GM19099 (cell line): Measurements from ENCODE around the gene IQCH.

Experiments
- POLR2A ChIP-seq: IDR thresholded peaks from 3 replicates; pipeline ENCODE4 v1.6.1; 2011; ENCODE audit warnings: low read depth; ENCODE audit not compliant: insufficient read length; ENCODE audit errors: extremely low read depth

IQCH gene

GRCh38 chr15:67506775-67507747 lies 252.5 kb downstream of the IQCH start:
- no peak for TF ChIP-seq POLR2A

GRCh38 chr15:67508407-67508806 lies 253.8 kb downstream of the IQCH start:
- TF ChIP-seq POLR2A = no peak

DNA sequence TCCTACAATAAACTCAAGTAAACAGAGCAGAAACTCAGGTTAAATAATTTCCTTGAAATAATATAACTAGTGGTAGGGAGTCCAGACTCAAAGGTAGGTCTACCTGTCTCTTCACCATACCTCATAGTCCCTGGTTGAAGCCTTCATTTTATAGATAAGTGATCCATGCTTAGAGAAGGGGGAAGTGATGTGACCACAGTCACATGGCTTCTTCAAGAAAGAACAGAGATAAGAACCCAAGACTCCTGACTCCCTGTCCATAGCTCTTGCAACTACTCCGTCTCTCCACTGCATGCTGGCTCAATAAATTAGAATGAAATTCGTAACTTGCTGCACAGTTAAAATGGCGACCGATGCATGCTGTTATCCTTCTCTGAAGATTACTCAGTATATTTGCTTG lies 255.3 kb downstream of the IQCH start:
- no peak for TF ChIP-seq POLR2A

DNA sequence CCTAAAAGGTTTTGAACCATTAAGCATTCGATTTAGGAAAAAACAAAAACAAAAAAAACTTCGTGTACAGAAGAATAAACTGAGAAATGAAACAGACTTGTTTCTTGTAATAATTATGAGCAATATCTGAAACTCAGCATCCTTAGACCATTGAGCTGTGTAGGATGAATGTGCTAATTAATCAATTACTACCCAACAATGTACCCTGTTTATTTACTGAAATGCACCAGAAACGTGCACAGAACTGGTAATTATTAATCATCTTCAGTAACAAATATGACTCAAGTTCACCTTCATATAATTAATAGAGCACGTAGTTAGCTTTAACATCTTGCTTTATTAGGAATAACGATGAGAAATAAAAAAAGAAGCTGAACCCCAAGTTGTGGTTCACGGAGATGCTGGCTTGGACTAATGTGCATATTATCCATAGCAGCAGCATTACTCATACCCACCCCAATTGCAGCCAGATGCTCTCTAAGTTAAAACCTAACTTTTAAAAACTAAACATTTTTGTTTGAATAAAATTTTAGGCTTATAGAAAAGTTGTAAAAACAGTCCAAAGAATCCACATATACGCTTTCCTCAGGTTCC lies 256.1 kb downstream of the IQCH start:
- TF ChIP-seq POLR2A = no peak

GRCh38 chr15:67511606-67512005 lies 257.0 kb downstream of the IQCH start:
- TF ChIP-seq POLR2A = no peak

DNA sequence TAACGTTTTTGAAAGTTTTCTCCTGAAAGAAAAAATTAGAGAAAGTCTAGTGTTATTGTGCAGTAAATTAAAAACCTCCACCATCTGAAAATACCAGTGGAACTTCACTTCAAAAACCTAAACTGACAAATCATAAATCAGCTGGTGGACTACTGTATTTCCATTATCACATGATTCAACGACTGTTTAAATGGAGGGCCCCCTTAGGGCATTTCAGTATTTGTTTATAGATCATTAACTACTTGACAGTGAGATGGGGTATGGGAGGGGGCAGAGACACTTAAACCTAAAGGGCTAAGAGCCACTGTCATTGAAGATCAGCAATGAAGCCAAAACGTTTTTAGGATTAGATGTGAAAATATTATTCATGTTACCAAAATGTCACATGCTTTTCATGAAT lies 257.6 kb downstream of the IQCH start:
- no peak for TF ChIP-seq POLR2A

GRCh38 chr15:67512933-67513714 lies 258.5 kb downstream of the IQCH start:
- no peak for TF ChIP-seq POLR2A

GRCh38 chr15:67515090-67515489 lies 260.5 kb downstream of the IQCH start:
- no peak for TF ChIP-seq POLR2A

DNA sequence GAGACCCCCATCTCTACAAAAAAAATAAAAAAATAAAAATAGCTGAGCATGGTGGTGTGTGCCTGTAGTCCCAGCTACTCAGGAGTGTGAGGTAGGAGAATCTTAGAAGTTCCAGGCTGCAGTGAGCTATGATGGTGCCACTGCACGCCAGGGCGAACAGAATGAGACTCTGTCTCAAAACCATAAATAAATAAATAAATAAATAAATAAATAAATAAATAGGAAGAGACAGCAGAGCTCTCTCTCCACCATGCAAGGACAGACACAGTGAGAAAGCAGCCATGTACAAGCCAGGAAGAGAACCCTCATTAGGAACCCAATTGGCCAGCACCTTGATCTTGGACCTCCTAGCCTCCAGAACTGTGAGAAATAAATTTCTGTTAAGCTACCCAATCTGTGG lies 261.0 kb downstream of the IQCH start:
- TF ChIP-seq POLR2A = no peak

DNA sequence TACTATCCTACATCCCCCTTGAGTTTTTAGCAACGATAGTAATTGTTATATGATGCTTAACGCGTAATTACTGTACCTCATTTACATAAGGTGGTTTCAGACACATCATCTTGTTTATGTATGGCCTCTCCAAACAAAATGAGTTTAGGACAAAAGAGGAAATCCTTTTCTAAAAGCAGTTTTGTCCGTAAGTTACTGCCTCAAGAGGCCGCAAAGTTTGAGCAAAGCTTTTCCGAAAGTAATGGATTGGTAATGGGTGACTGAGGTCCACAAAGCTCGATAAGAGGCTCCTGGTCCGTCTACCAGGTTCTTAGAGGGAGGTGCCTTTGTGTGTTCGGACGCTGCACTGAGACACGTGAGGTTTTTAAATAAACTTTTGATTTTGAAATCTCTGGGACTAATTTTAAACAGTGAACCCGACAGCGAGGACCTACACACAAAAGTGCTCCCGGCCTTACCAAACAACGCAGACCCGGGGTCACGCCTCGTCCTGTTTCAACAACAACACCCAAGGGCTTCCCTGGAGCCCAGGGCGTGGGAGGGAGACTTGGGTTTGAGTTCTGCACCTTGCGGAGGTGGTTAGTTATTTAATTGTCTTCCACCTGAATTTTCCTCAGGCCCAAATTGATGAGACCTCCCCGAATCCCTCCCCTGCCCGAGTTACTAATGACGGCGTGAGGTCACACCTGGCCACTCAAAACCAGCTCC lies 265.9 kb downstream of the IQCH start:
- TF ChIP-seq POLR2A = no peak

GRCh38 chr15:67521029-67521782 lies 266.6 kb downstream of the IQCH start, which contains the start of gene C15orf61:
Gene C15orf61 (plus strand): TSS chr15:67521131. CDS start chr15:67521249, 118 bp downstream.
- TF ChIP-seq POLR2A = peak; percentile 83

GRCh38 chr15:67521783-67522568 lies 267.4 kb downstream of the IQCH start:
- no peak for TF ChIP-seq POLR2A

DNA sequence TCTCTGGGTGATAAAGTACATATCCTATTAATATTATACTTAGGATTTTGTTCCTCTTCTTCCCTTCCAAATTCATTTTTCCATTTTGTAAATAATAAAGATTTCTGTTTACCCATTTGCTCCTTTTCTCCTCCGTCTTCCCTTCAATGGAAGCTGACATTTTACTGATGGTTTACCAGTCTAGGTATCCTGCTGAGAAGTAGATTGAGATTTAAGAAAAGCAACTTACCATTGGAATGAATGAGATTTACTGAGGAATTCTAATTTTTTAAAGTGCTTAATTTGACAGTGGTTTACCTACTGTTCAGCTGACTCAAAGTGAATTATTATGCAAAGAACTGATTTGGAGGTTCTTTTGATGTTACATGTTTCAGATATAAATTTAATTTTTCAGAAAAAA lies 268.7 kb downstream of the IQCH start:
- no peak for TF ChIP-seq POLR2A
